IMR-90 (cell line): ENCODE data around the gene UBE2V1. TPM values are rescaled to one million over a fixed set of nuclear protein-coding genes. Genes with fewer than 3 reads are reported as not detected.

ENCODE experiments used
- ATAC-seq: fragments of 200-7000 bp; cut with Tn5 transposase; 2 replicates; pipeline ENCODE4 v1.9.1; 2020; ENCODE audit warnings: low read depth, mild to moderate bottlenecking, moderate library complexity
- BruUV-seq: library from RNA; stranded (reverse); fragments of 400-500 nt; replicated peaks from 2 replicates; lab custom pipeline; 2021; lab: Mats Ljungman, UMichigan
- CTCF ChIA-PET: fragments of 300-600 bp; formaldehyde crosslinking; extraction: SDS; loops from one replicate; lab custom pipeline; 2021; ENCODE audit warnings: antibody characterized with exemption; lab: Yijun Ruan, JAX
- POLR2A ChIA-PET: fragments of 300-600 bp; sonication (Branson Sonifier 250); formaldehyde crosslinking; loops from one replicate; lab custom pipeline; 2022; ENCODE audit warnings: antibody characterized with exemption; ENCODE audit not compliant: unreplicated experiment; lab: Charles Lee
- DNase-seq: peaks from one replicate; pipeline ENCODE4 v3.0.0; 2013
- H2AFZ ChIP-seq: replicated peaks from 2 replicates; pipeline ENCODE3; 2013; ENCODE audit warnings: low read length, mild to moderate bottlenecking; ENCODE audit not compliant: poor library complexity
- H2AK5ac ChIP-seq: 2 replicates; pipeline ENCODE4 v1.6.1; 2013; ENCODE audit warnings: low read depth, low read length, inconsistent platforms
- H2AK9ac ChIP-seq: replicated peaks from 2 replicates; pipeline ENCODE3; 2013; ENCODE audit warnings: mild to moderate bottlenecking, low read depth, low read length, moderate library complexity; ENCODE audit not compliant: poor library complexity
- H2BK120ac ChIP-seq: 2 replicates; pipeline ENCODE4 v1.6.1; 2013; ENCODE audit warnings: low read depth, low read length, inconsistent platforms
- H2BK15ac ChIP-seq: 3 replicates; pipeline ENCODE4 v1.6.1; 2013; ENCODE audit warnings: low read depth, low read length, inconsistent platforms
- H2BK20ac ChIP-seq: 2 replicates; pipeline ENCODE4 v1.6.1; 2013; ENCODE audit warnings: low read depth, mild to moderate bottlenecking, inconsistent platforms, low read length, moderate library complexity
- H2BK5ac ChIP-seq: 2 replicates; pipeline ENCODE4 v1.6.1; 2013; ENCODE audit warnings: mild to moderate bottlenecking, low read depth, low read length, inconsistent platforms; ENCODE audit not compliant: poor library complexity, severe bottlenecking
- H3K14ac ChIP-seq: replicated peaks from 2 replicates; pipeline ENCODE4 v1.6.1; 2013; ENCODE audit warnings: low read depth, low read length, inconsistent platforms
- H3K18ac ChIP-seq: 2 replicates; pipeline ENCODE4 v1.6.1; 2013; ENCODE audit warnings: low read depth, low read length, control low read depth
- H3K23ac ChIP-seq: 2 replicates; pipeline ENCODE4 v1.6.1; 2013; ENCODE audit warnings: low read depth, low read length, inconsistent platforms
- H3K27ac ChIP-seq: 2 replicates; pipeline ENCODE4 v1.5.1; 2013; ENCODE audit warnings: mild to moderate bottlenecking, control low read depth, low read length; ENCODE audit not compliant: insufficient read depth
- H3K27me3 ChIP-seq: 2 replicates; pipeline ENCODE4 v1.6.1; 2013; ENCODE audit warnings: low read length; ENCODE audit not compliant: control insufficient read depth, insufficient read depth
- H3K36me3 ChIP-seq: 2 replicates; pipeline ENCODE4 v1.6.1; 2013; ENCODE audit warnings: low read length, mixed read lengths; ENCODE audit not compliant: control insufficient read depth, insufficient read depth
- H3K4ac ChIP-seq: 2 replicates; pipeline ENCODE4 v1.6.1; 2013; ENCODE audit warnings: low read depth, low read length, inconsistent platforms
- H3K4me1 ChIP-seq: 2 replicates; pipeline ENCODE4 v1.6.1; 2013; ENCODE audit warnings: low read length, mixed read lengths; ENCODE audit not compliant: control insufficient read depth, insufficient read depth
- H3K4me2 ChIP-seq: 2 replicates; pipeline ENCODE4 v1.6.1; 2013; ENCODE audit warnings: low read depth, mild to moderate bottlenecking, control low read depth, low read length, moderate library complexity
- H3K4me3 ChIP-seq: 2 replicates; pipeline ENCODE4 v1.5.1; 2013; ENCODE audit warnings: low read depth, mild to moderate bottlenecking, control low read depth, low read length, moderate library complexity; ENCODE audit not compliant: insufficient read depth
- H3K56ac ChIP-seq: 2 replicates; pipeline ENCODE4 v1.6.1; 2013; ENCODE audit warnings: low read length, inconsistent platforms; ENCODE audit not compliant: insufficient read depth; ENCODE audit errors: extremely low read depth
- H3K79me1 ChIP-seq, 2 experiments: 2 replicates each; pipeline ENCODE4 v1.6.1; 2013; ENCODE audit warnings: low read length in 2 of 2, inconsistent platforms in 1 of 2, low read depth in 1 of 2
- H3K9ac ChIP-seq: 2 replicates; pipeline ENCODE4 v1.6.1; 2013; ENCODE audit warnings: low read depth, low read length, control low read depth
- H3K9me1 ChIP-seq: 2 replicates; pipeline ENCODE4 v1.6.1; 2013; ENCODE audit warnings: low read length, inconsistent platforms; ENCODE audit not compliant: insufficient read depth
- H3K9me3 ChIP-seq: 2 replicates; pipeline ENCODE4 v1.6.1; 2013; ENCODE audit warnings: low read length; ENCODE audit not compliant: control insufficient read depth, insufficient read depth
- H4K20me1 ChIP-seq: 2 replicates; pipeline ENCODE4 v1.6.1; 2013; ENCODE audit warnings: low read length, inconsistent platforms; ENCODE audit not compliant: insufficient read depth
- H4K5ac ChIP-seq: 2 replicates; pipeline ENCODE4 v1.6.1; 2013; ENCODE audit warnings: mild to moderate bottlenecking, low read depth, low read length, control low read depth
- H4K8ac ChIP-seq, 2 experiments: 2 replicates each; pipeline ENCODE4 v1.6.1; 2013; ENCODE audit warnings: low read depth in 2 of 2, low read length in 2 of 2, control low read depth in 1 of 2, inconsistent platforms in 1 of 2
- H4K91ac ChIP-seq: 2 replicates; pipeline ENCODE4 v1.6.1; 2013; ENCODE audit warnings: low read depth, low read length, inconsistent platforms; ENCODE audit not compliant: insufficient read depth
- MXI1 ChIP-seq: IDR thresholded peaks from 2 replicates; pipeline ENCODE4 v1.6.1; 2012; ENCODE audit warnings: low read depth, mild to moderate bottlenecking, low read length, moderate library complexity, borderline replicate concordance
- WGBS, 2 experiments: methylation state at CpG; one replicate each; pipeline versions ENCODE4 v1.1.5 to v1.1.7; 2013; ENCODE audit warnings: missing lambda C conversion rate in 2 of 2; ENCODE audit not compliant: insufficient read length in 1 of 2; ENCODE audit errors: extremely low coverage in 2 of 2; 5-methylcytosine and 5-hydroxymethylcytosine counted together
- dilution Hi-C: fragments of 300-500 bp; cut with HindIII; formaldehyde crosslinking; loops from one replicate; pipeline ENCODE4 v1.14.3; 2018; ENCODE audit warnings: low sequenced_read_pairs; ENCODE audit not compliant: unreplicated experiment
- in situ Hi-C: fragments of 300-500 bp; cut with MboI; formaldehyde crosslinking; loops from 3 replicates; pipeline ENCODE4 v1.14.3; 2019; ENCODE audit warnings: low sequenced_read_pairs, inconsistent platforms, mixed read lengths
- intact Hi-C: fragments of 100-400 bp; cut with micrococcal nuclease; formaldehyde crosslinking; loops from 2 replicates; pipeline ENCODE4 v1.10.0; 2022
- polyA plus RNA-seq, 3 experiments: library from polyadenylated mRNA; depleted of rRNA; stranded (reverse); fragments of >200 nt; gene quantifications; 2 replicates each; pipeline ENCODE4 v1.2.3, GENCODE V29; 2012; ENCODE audit warnings: low replicate concordance in 1 of 3
- total RNA-seq: library from RNA; depleted of rRNA; stranded (reverse); fragments of >200 nt; gene quantifications from 2 replicates; pipeline ENCODE4 v1.2.3, GENCODE V29; 2012

UBE2V1 gene
- total and polyA plus RNA-seq, 2 of the 4 experiments (the other 2 are of a cell fraction), result 20.1 to 138 TPM

GRCh38 chr20:50124496-50124895 is 11.5 kb upstream of the UBE2V1 start:
- TSS peak; percentile 12 for BruUV-seq
- H2BK20ac ChIP-seq, result no peak overlapping the region
- H4K91ac ChIP-seq, result no peak overlapping the region
- peak overlapping the region; percentile 6 for H2AK9ac ChIP-seq
- no peak overlapping the region for H2BK5ac ChIP-seq
- ATAC-seq, result no peak
- no peaks in the 10 kb centered on the region for H3K27me3 ChIP-seq
- no peak overlapping the region for H4K8ac ChIP-seq
- peaks cover 7% of the 10 kb centered on the region for H3K9me1 ChIP-seq
- H3K18ac ChIP-seq, result no peak overlapping the region
- H3K9me3 ChIP-seq, result no peaks in the 10 kb centered on the region
- no peak overlapping the region for H2BK15ac ChIP-seq
- H2AK5ac ChIP-seq, result no peak overlapping the region
- no peak overlapping the region for H2BK120ac ChIP-seq
- in situ Hi-C loops (no loop called here), dilution Hi-C loops (no loop called here), intact Hi-C loops (no loop called here)
- WGBS, 2 experiments, result 90% methylated on average over 2 of the region's 9 CpGs; no CpG with 5 or more reads in 1 of the 2 experiments
- no peak overlapping the region for H3K14ac ChIP-seq
- H3K4me1 ChIP-seq, result peaks cover 3% of the 10 kb centered on the region
- no peak overlapping the region for H3K23ac ChIP-seq
- POLR2A ChIA-PET, result interaction anchor here (0.7 kb wide), 1 partner anchor 63 kb away, joined by 3 read pairs; no protein-coding TSS in a partner anchor
- H3K4ac ChIP-seq, result no peak overlapping the region
- CTCF ChIA-PET, result no interaction called here
- peaks cover 51% of the 10 kb centered on the region for H3K36me3 ChIP-seq
- peaks cover 13 to 55% of the 10 kb centered on the region in 2 experiments for H3K79me1 ChIP-seq
- no peak overlapping the region for H3K4me2 ChIP-seq
- no peak overlapping the region for H4K5ac ChIP-seq
- peak overlapping the region; percentile 27 for H2AFZ ChIP-seq
- H4K20me1 ChIP-seq, result peaks cover 4% of the 10 kb centered on the region; the same call in 1 of the 2 replicates
- no peak overlapping the region for H3K4me3 ChIP-seq
- DNase-seq, result no peak
- TF ChIP-seq MXI1, result no peak
- H3K56ac ChIP-seq, result no peak overlapping the region
- no peak overlapping the region for H3K27ac ChIP-seq
- H3K9ac ChIP-seq, result no peak overlapping the region
